ENCODE results near the gene COP1. TPM values are rescaled to one million over a fixed set of nuclear protein-coding genes. Genes with fewer than 3 reads are reported as not detected.

The COP1 gene
- total RNA-seq, 2 experiments from 2014 or later, result 33.8 to 36.9 TPM

DNA sequence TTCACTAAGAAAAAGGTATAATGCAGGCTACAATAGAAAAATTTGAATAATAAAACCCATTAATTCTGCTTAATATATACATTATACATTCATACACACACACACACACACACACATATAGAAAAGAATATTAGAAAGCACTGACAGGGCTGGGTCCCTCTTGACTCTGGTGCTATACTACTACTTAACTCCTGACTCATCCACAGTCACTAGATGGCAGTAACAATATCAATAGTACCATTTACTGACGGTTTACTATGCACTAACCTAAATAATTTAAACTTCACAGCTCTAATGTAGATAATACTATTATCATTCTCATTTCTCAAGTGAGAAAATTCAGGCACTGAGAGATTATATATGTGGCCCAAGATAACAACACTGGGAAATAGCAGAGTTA, 87.5 kb downstream of the COP1 start:
- Mint-ChIP-seq H3K4me3 (no peak overlapping the region), H3K36me3 (ENCODE audit: low read depth) (peaks cover 45% of the 10 kb centered on the region), H3K9me3 (peaks cover 17% of the 10 kb centered on the region), H3K4me1 (ENCODE audit: low read depth) (no peaks in the 10 kb centered on the region), H3K27ac (no peak overlapping the region), H3K27me3 (no peaks in the 10 kb centered on the region)
- CTCF ChIA-PET, result no interaction called here
- POLR2A ChIA-PET, result interaction anchor here (0.9 kb wide), 1 partner anchor 86 kb away, joined by 3 read pairs; no protein-coding TSS in a partner anchor
- TF ChIP-seq, protein P1, sequence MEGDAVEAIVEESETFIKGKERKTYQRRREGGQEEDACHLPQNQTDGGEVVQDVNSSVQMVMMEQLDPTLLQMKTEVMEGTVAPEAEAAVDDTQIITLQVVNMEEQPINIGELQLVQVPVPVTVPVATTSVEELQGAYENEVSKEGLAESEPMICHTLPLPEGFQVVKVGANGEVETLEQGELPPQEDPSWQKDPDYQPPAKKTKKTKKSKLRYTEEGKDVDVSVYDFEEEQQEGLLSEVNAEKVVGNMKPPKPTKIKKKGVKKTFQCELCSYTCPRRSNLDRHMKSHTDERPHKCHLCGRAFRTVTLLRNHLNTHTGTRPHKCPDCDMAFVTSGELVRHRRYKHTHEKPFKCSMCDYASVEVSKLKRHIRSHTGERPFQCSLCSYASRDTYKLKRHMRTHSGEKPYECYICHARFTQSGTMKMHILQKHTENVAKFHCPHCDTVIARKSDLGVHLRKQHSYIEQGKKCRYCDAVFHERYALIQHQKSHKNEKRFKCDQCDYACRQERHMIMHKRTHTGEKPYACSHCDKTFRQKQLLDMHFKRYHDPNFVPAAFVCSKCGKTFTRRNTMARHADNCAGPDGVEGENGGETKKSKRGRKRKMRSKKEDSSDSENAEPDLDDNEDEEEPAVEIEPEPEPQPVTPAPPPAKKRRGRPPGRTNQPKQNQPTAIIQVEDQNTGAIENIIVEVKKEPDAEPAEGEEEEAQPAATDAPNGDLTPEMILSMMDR (IDR thresholded peaks at IDR 0.05), result peak; percentile 18
- intact Hi-C loops (cut with micrococcal nuclease), result no loop called here
- no peak for DNase-seq
- ATAC-seq, result peak; percentile 56

- H3K27me3 Mint-ChIP-seq, result no peaks in the 10 kb centered on the region
- DNase-seq (no peak), ATAC-seq (no peak)
- H3K4me3 Mint-ChIP-seq, result no peak overlapping the region
- ChIA-PET CTCF (interaction anchor here (0.5 kb wide), 1 partner anchor 15 kb away, joined by 3 read pairs; no protein-coding TSS in a partner anchor), POLR2A (no interaction called here)
- H3K4me1 Mint-ChIP-seq (ENCODE audit: low read depth), result peaks cover 2% of the 10 kb centered on the region
- H3K9me3 Mint-ChIP-seq, result peaks cover 14% of the 10 kb centered on the region
- H3K27ac Mint-ChIP-seq, result no peak overlapping the region
- intact Hi-C loops (cut with micrococcal nuclease), result no loop called here
- TF ChIP-seq, protein P1 (IDR thresholded peaks at IDR 0.05), result no peak
- H3K36me3 Mint-ChIP-seq (ENCODE audit: low read depth), result peaks cover 43% of the 10 kb centered on the region
Measured at GRCh38 chr1:176118985-176119384, 88.1 kb downstream of the COP1 start.

DNA sequence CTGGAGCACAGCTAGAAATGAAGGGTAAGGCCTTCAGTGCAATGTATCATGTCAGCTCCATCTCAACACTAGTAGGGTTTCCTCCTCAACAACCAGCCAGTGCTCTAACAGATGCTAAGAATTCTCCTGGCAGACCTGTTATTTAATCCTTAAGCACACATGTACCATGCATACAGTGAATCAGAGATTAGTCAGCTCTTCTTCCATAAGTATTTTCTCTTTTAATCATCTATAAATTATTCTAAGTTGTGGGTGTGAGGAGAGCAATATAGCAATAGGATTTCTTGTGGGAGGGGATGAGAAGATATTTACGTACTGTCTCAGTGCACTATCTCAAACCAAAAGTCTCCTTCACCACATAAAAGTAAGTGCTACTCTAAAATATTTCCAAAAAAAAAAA, 95.3 kb downstream of the COP1 start:
- Mint-ChIP-seq H3K36me3 (ENCODE audit: low read depth) (peaks cover 55% of the 10 kb centered on the region), H3K9me3 (peaks cover 3% of the 10 kb centered on the region), H3K4me3 (no peak overlapping the region), H3K4me1 (ENCODE audit: low read depth) (peaks cover 17% of the 10 kb centered on the region), H3K27ac (no peak overlapping the region), H3K27me3 (no peaks in the 10 kb centered on the region)
- intact Hi-C loops (cut with micrococcal nuclease), result loop anchor here (5.0 kb wide), 1 partner anchor 50 kb away; no protein-coding TSS in a partner anchor
- DNase-seq (no peak), ATAC-seq (no peak)
- TF ChIP-seq, protein P1 (IDR thresholded peaks at IDR 0.05), result no peak
- CTCF ChIA-PET, result no interaction called here
- POLR2A ChIA-PET, result no interaction called here

DNA sequence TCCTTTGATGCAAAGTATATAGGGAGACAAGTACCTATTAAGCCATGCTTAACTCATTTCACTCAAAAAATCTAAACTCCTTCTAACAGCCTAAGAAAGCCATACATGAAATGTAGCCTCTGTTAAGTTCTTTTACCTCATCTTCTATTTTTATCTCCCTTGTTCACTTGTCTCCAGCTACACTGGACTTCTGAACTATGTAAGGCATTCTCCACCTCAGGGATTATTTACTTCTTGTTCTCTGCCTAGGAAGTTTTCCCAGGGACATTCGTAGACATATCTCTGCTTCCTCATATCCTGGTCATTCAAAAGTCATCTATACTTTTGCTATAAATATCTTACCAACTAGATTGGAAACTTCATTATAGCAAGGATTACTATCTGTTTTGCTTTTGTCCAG, 96.9 kb downstream of the COP1 start:
- ATAC-seq (no peak), DNase-seq (no peak)
- Mint-ChIP-seq H3K27ac (no peak overlapping the region), H3K4me3 (no peak overlapping the region), H3K36me3 (ENCODE audit: low read depth) (peaks cover 53% of the 10 kb centered on the region), H3K4me1 (ENCODE audit: low read depth) (peaks cover 17% of the 10 kb centered on the region), H3K27me3 (no peaks in the 10 kb centered on the region), H3K9me3 (peaks cover 3% of the 10 kb centered on the region)
- intact Hi-C loops (cut with micrococcal nuclease), result loop anchor here (5.0 kb wide), 1 partner anchor 52 kb away; no protein-coding TSS in a partner anchor
- CTCF ChIA-PET, result no interaction called here
- POLR2A ChIA-PET, result no interaction called here
- TF ChIP-seq, protein P1 (IDR thresholded peaks at IDR 0.05), result no peak

DNA sequence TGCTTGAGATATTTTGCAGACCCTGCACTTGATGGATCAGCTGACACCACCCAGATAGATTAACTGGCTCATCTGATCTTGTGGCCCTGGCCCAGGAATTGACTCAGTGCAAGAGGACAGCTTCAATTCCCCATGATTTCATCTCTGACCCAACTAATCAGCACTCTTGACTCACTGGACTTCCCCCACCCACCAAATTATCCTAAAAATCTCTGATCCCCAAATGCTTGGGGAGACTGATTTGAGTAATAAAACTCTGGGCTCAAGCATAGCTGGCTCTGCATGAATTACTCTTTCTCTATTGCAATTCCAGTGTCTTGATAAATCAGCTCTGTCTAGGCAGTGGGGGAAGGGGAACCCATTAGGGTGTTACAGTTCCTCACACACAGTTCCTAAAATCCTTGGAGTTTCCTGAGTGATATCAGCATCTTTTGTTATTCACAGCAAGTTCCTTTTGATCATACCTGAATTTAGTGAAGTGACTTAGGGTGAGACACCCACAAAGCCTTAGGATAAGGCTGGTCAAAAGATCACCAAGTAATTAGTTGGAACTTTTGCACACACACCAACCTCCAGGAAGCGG, 104.2 kb downstream of the COP1 start:
- Mint-ChIP-seq H3K27ac (no peak overlapping the region), H3K36me3 (ENCODE audit: low read depth) (peaks cover 64% of the 10 kb centered on the region), H3K27me3 (no peaks in the 10 kb centered on the region), H3K9me3 (peaks cover 7% of the 10 kb centered on the region), H3K4me3 (no peak overlapping the region), H3K4me1 (ENCODE audit: low read depth) (peaks cover 6% of the 10 kb centered on the region)
- ATAC-seq, result no peak
- POLR2A ChIA-PET, result interaction anchor here (1.2 kb wide), 1 partner anchor 14 kb away, joined by 3 read pairs; no protein-coding TSS in a partner anchor
- TF ChIP-seq, protein P1 (IDR thresholded peaks at IDR 0.05), result no peak
- intact Hi-C loops (cut with micrococcal nuclease), result no loop called here
- CTCF ChIA-PET, result interaction anchor here (0.7 to 0.9 kb wide), 2 partner anchors 44 to 346 kb away, joined by 3 read pairs; no protein-coding TSS in a partner anchor
- DNase-seq, result peak; percentile 5

Data from activated CD8-positive, alpha-beta T cell treated with anti-CD3 and anti-CD28 coated beads for 36 hours (primary cell).